GM10847 (cell line): ENCODE data around the gene UBR1.

ENCODE experiments used
- POLR2A ChIP-seq: IDR thresholded peaks from 2 replicates; pipeline ENCODE4 v1.6.1; 2011; ENCODE audit not compliant: insufficient read length; ENCODE audit errors: extremely low read depth

UBR1 gene

DNA sequence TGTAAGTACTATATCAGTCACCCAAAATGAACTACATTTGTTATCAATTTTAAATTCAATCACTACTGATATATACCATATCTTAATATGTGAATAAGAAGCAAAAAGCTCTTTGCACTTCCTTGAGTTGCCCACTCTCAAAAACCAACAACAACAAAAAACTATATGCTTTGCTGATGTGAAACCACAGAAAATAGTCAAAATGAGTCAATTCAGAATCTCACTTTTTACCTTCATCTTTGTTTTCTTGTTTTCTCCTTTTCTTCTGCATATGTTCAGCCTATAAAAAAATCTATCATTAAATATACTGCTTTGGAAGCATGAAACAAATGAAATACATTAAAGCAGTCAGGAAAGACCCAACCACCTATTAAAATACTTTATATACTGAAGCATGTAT is 80.7 kb downstream of the UBR1 start:
- no peak for TF ChIP-seq POLR2A

DNA sequence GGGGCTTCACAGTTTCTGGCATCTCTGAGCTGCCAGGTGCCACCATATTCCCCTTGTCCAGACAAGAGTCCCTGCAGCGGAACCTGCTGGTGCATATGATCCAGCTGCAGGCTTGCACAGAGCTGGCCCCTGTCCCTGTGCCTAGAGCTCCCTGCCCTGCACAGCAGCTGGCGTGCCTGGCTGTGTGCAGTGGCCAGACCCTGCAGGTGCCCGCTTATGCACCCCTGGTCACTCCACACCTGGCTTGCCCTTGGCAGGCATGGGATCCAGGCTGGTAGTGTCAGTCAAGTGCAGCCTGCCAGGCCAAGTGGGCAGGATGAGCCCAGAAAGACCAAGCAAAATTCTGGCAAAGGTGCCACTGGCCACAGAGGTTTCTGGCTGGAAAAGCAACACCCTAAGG is 96.6 kb downstream of the UBR1 start:
- no peak for TF ChIP-seq POLR2A

DNA sequence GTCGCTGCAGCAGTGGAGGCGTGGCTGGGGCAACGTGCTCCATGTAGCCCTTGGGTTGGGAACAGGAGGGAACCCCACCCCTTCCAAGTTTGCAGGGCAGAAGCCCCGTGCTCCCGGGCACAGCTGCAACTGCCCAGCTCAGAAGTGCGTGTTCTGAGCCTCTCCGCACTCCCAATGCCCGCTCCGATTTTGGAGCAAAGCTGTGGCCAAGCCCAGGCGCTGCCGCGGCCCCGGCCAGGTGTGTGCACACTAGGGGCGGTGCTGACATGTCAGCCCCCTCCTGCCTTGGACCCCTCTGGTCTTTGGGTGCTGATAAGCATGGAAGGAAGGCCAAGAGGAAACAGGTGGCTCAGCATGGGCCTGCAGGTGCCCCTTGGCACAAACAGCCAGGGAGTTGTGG is 97.7 kb downstream of the UBR1 start:
- no peak for TF ChIP-seq POLR2A

DNA sequence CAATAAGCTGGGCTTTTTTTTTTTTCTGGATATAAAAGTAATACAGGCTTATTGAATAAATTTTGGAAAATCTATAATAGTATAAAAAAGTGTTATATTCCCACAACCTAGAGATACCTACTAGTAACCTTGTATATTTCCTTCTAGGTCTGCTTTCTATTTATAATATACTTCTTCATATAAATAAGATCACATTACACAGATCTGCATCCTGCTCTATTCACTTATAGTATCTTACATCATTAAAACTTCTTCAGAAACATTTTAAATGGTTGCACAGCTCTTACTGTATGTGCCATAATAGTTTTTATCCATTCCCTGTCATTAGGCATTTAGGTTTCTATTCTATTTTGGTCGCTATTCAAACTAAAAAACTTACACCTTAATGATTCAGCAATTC is 98.3 kb downstream of the UBR1 start:
- no peak for TF ChIP-seq POLR2A

DNA sequence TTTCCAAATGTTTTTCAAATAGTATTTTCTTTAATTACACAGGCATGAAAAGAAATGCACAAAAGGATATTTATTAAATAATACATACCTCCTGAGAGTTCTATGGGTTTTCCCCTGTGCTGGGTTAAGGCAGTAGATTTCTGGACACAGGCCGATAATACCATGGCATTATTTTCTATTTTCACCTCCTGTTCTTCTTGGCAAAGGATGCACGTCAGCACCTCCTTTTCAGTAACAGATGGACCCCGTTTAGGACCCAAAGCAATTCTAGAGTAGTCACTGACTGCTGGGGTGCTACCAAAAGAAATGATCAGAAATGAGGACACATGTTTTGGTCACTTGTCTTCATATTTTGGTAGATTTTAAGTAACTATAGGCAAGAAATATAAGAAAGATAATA is 98.8 kb downstream of the UBR1 start:
- no peak for TF ChIP-seq POLR2A

DNA sequence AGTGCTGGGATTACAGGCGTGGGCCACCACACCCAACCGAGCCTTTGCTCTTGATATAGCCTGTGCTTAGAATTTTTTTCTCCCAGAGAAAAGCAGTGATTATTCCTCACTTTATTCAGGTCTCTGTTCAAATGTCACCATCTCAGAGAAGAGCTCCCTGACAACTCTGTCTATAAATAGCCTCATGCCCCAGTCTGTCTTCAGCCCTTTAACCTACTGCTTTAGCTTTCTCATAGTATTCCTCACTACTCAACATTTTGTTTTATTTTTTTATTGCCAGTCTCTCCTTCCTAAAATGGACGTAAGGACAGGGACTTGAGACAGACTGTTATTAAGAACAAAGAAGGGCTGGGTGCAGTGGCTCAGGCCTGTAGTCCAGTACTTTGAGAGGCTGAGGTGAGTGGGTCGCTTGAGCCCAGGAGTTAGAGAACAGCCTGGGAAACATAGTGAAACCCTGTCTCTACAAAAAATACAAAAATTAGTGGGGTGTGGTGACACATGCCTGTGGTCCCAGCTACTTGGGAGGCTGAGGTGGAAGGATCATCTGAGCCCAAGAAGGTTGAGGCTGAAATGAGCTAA is 106.5 kb downstream of the UBR1 start:
- TF ChIP-seq POLR2A = no peak

DNA sequence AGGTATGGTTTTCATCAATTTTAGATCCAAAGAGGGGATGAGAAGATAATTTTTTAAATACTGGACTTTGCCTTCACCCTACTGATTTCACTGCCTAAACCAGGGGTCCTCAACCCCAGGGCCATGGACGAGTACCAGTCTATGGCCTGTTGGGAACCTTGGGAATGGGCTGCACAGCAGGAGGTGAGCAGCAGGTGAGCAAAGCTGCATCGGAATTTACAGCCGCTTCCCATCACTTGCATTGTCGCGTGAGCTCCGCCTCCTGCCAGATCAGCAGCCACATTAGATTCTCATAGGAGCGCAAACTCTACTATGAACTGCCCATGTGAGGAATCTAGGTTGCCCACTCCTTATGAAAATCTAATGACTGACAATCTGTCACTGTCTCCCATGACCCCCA is 109.0 kb downstream of the UBR1 start:
- no peak for TF ChIP-seq POLR2A

DNA sequence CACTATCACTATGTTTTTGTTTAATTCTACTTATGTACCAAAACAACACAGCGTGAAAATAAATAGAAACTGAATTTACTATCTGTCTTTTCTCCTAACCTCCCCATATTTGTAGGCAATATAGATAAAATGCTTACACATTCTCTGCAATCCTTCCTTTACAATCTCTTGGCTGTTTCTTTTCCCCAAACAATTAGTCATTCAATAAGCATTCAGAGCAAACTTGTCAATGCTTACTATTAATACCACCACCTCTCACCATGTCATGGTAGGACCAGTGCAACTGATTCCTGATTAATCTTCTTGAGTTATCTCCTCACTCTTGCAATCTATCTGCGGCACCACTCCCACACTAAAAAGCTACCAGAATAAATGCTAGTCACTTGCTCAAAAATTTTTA is 111.3 kb downstream of the UBR1 start:
- TF ChIP-seq POLR2A = no peak

DNA sequence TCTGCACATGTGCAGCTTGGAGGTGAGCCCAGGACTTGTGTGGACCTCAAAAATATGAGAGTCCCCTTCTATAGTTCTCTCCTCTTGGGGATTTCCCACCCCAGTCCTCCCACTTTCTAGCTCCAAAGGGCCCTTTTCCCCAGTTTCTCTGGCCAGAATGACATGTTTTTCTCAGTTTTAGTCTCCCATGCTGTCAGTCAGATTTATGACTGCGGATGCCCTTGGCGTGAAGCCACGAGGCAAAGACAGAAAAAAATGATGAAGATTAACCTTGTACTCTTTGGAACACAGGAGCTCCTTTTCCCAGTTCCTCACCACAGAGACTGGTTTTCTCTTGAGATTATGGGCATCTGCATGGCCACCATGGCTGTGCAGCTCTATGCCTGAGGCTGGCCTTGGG is 113.2 kb downstream of the UBR1 start:
- TF ChIP-seq POLR2A = no peak

DNA sequence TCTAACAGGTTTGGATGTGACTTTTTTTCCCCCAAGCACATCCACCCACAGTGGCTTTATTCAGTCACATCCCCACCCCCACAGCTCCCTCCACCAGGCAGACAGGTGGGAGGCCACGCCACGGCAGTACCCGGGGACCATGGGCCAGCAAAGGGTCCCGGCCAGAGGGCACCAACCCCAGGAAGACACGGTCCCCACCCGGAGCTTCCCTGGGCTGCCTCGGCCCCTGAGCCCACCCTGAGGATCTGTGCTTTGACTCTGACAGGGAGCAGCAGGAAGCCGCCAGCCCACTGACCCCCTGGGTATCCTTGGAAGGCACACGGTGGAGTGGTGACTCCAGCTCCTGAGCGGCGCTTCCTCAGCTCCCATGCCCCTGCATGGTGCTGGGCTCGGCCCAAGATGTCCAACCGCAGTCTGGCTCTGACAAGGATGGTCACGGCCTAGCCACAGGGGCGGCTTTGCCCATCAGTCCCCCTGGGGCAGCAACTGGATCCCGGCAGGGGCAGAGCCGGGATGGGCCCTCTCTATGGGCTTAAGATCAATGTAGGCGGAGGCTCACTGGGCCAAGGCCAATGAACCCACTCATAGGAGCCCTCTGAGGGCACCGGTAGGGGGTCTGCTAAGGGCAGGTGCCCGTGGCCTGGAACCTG is 119.0 kb downstream of the UBR1 start:
- TF ChIP-seq POLR2A = no peak

DNA sequence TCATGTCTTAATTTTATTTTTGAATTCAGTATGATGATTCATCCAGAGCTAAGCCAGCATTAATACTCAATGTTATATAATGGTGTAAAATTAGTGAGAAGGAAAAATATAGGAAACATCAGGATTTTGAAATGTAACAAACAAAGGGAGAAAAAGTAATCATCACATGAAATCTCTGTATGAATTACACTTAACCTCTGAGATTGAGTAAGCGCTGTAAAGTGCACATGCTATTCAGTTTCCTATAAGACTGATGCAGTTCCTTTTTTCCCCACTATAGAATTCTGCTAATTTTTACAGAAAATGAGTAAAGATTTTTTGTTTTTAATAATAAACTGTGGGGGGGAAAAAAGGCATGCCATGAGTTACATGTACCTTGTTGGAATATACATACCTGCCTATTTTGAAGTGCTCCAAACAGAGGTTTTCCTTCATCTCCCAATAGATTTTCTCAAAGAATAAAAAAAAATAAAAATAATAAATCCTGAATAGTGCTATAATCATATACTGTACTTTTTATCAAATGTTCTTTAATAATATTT is 121.3 kb downstream of the UBR1 start:
- no peak for TF ChIP-seq POLR2A

DNA sequence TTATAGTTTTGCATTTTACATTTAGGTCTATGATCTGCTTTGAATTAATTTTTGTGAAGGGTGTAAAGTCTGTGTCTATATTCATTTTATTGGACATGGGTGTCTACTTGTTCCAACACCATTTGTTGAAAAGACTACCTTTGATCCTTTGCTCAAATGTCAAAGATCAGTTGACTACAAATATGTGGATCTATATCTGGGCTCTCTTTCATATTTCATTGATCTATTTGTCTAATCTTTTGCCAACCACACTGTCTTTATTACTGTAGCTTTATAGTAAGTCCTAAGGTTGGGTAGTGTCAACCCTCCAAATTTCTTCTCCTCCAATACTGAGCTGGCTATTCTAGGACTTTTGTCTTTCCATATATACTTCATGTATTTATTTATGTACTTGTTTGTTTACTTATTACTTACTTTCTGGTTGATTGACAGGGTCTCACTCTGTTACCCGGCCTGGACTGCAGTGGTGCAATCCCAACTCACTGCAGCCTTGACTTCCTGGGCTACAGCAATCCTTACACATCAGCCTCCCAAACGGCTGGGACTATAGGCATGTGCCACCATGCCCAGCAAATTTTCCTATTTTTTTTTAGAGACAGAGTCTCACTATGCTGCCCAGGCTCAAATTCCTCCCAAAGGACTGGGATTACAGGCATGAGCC is 131.5 kb downstream of the UBR1 start:
- TF ChIP-seq POLR2A = no peak

DNA sequence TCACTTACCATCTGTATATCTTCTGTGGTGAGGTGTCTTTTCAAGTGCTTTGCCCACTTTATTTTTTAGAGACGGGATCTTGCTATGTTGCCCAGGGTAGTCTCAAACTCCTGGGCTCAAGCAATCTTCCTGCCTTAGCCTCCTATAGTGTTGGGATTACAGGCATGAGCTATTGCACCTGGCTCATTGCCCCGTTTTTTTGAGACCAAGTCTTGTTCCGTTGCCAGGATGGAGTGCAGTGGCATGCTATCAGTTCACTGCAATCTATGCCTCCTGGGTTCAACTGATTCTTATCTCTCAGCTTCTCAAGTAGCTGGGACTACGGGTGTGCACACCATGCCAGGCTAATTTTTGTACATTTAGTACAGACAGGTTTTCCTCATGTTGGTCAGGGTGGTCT is 132.7 kb downstream of the UBR1 start:
- no peak for TF ChIP-seq POLR2A

DNA sequence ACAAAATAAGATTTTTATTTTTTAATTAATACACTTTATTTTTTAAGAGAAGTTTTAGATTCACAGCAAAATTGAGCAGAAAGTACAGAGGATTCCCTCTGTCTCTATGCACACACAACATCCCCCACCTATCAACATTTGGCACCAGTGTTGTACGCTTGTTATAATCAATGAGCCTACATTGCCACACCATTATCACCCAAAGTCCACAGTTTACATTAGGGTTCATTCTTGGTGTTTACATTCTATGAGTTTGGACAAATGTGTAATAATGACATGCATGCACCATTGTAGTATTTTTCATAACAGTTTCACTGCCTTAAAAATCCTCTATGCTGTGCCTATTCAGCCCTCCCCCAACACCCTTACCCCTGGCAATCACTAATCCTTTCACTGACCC is 134.0 kb downstream of the UBR1 start:
- no peak for TF ChIP-seq POLR2A

DNA sequence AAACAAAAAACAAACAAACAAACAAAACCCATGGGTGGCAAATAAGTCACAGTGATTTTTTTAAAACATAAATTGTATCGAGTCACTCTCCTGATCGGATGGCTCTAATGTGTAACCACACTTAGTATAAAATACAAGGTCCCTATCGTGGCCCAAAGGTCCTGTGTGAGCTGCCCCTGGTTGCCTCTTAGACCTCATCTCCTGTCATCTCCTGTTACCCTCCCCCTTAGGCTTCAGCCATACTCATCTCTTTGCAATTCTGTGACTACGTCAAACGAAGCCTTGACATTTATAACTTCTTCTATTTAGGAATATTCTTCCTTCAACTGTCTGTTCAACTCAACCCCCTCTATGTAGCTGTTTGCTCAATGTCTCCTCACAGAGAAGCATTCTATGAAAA is 141.4 kb downstream of the UBR1 start:
- no peak for TF ChIP-seq POLR2A

DNA sequence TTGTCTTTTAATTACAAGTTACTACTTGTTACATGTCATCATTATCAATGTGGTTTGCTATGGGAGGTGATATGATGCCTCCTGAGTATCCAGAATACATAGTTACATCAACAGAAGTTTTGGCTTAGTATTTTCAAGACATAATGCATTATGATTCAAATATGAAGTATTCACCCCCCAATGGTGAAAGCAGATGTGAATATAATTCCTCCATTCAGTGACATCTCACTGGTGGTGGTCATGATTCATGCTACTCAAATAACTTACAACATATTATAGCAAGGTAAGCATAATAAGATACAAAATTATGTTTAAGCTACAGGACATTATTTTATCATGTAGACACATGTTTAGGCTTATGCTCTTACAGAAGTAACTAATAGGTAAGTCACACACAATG is 150.3 kb downstream of the UBR1 start:
- TF ChIP-seq POLR2A = no peak

DNA sequence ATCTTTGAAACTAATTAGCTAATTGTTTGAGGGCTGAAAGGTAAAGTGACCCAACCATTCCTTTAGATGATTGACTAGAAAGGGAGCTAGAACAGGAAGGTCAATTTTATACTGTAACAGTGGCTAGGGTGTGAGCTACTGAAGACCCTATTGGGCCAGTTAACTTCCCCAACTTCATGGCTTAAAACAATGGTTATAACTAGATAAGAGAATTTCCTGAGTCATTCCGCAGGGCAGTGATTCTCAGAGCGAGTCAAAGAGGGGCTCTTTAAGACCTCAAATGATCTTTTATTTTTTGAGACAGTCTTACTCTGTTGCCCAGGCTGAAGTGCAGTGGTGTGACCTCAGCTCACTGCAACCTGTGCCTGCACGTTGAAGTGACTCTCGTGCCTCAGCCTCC is 151.5 kb downstream of the UBR1 start:
- TF ChIP-seq POLR2A = no peak

DNA sequence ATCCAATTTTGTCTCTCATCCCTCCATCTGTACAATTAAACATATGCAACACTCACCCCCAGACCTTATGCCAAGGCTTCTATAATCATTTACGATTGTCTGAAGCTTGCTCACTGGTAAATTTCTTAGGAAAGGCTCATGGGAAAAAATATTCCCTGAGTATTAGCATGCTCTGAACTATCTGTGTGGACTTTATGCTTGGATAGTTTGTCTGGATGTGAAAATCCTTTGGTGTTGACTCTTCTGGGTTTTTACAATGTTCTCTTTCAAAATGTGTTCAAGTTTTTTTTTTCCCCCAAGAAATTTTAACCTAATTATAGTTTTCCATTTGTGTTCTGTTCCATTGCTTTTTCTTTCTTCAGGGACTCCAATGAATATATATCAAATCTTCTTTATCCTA is 165.3 kb downstream of the UBR1 start:
- no peak for TF ChIP-seq POLR2A
